ENCODE measurements around the gene NHSL2.

GRCh38 chrX:72029483-72030411, 119.1 kb downstream of the NHSL2 start:
- no peak for TF ChIP-seq CTCF (IDR thresholded peaks at IDR 0.05)
- no peak for TF ChIP-seq POLR2AphosphoS5 (IDR thresholded peaks at IDR 0.05; ENCODE audit: low read depth, low read length)
- TF ChIP-seq REST (IDR thresholded peaks at IDR 0.05; ENCODE audit: insufficient read depth in 1 of 2, low read depth in 2 of 2, low read length in 1 of 2) = no peak

All from Panc1 (cell line).